CD14-positive monocyte (primary cell): ENCODE results near the gene TSSK6. TPM values are rescaled to one million over a fixed set of nuclear protein-coding genes. Genes with fewer than 3 reads are reported as not detected.

Source experiments
- DNase-seq, 3 donors: peaks; one replicate each; pipeline ENCODE4 v3.0.0-alpha.2; 2011 to 2022
- H2AFZ ChIP-seq: 2 replicates; pipeline ENCODE4 v1.6.0; 2012; ENCODE audit warnings: mild to moderate bottlenecking, low read depth, low read length, inconsistent platforms; ENCODE audit not compliant: insufficient read depth, poor library complexity, severe bottlenecking
- H3K27ac ChIP-seq, 2 donors: 1 replicate in 1 of 2; 2 replicates in 1 of 2; pipeline ENCODE4 v1.5.1; 2012 to 2013; ENCODE audit warnings: low read length in 2 of 2, control low read depth in 1 of 2, inconsistent platforms in 1 of 2, low read depth in 1 of 2, mild to moderate bottlenecking in 1 of 2
- H3K27me3 ChIP-seq, 2 donors: one replicate each; pipeline versions ENCODE4 v1.6.0 to v1.6.1; 2011 to 2013; ENCODE audit warnings: low read length in 2 of 2; ENCODE audit not compliant: control insufficient read depth in 2 of 2, insufficient read depth in 2 of 2
- H3K36me3 ChIP-seq, 2 donors: replicated peaks in 1 of 2; 1 replicate in 1 of 2; 2 replicates in 1 of 2; pipeline versions ENCODE4 v1.5.1 to v1.6.1; 2012 to 2013; ENCODE audit warnings: low read length in 2 of 2, control low read depth in 1 of 2, inconsistent platforms in 1 of 2, mild to moderate bottlenecking in 1 of 2; ENCODE audit not compliant: insufficient read depth in 2 of 2, control insufficient read depth in 1 of 2
- H3K4me1 ChIP-seq, 2 donors: 1 replicate in 1 of 2; 2 replicates in 1 of 2; pipeline versions ENCODE4 v1.5.1 to v1.6.1; 2012 to 2013; ENCODE audit warnings: low read length in 2 of 2, control low read depth in 1 of 2, inconsistent platforms in 1 of 2, mild to moderate bottlenecking in 1 of 2, moderate library complexity in 1 of 2; ENCODE audit not compliant: insufficient read depth in 2 of 2, control insufficient read depth in 1 of 2
- H3K4me2 ChIP-seq: replicated peaks from 2 replicates; pipeline ENCODE3; 2012; ENCODE audit warnings: low read length, moderate library complexity, mild to moderate bottlenecking; ENCODE audit not compliant: poor library complexity, severe bottlenecking; ENCODE audit errors: extremely low read depth
- H3K4me3 ChIP-seq, 3 experiments: fragments of 200-600 bp in 1 of 3; sonication (generic) in 1 of 3; replicated peaks in 1 of 3; 1 replicate in 2 of 3; 2 replicates in 1 of 3; pipeline ENCODE4 v1.5.1; 2011 to 2013; ENCODE audit warnings: low read length in 3 of 3, mild to moderate bottlenecking in 3 of 3, control low read depth in 2 of 3, low read depth in 2 of 3, inconsistent platforms in 1 of 3, moderate library complexity in 1 of 3
- H3K79me2 ChIP-seq: 2 replicates; pipeline ENCODE4 v1.6.0; 2012; ENCODE audit warnings: mild to moderate bottlenecking, control low read depth, inconsistent platforms, low read length, moderate library complexity; ENCODE audit not compliant: insufficient read depth
- H3K9ac ChIP-seq: 2 replicates; pipeline ENCODE4 v1.6.0; 2017; ENCODE audit warnings: low read length, mild to moderate bottlenecking; ENCODE audit not compliant: insufficient read depth, poor library complexity, severe bottlenecking
- H3K9me3 ChIP-seq, 2 donors: replicated peaks in 1 of 2; 1 replicate in 1 of 2; 2 replicates in 1 of 2; pipeline versions ENCODE4 v1.5.1 to v1.6.1; 2012 to 2013; ENCODE audit warnings: low read length in 2 of 2, control low read depth in 1 of 2; ENCODE audit not compliant: control insufficient read depth in 1 of 2, insufficient read depth in 1 of 2
- H4K20me1 ChIP-seq: 2 replicates; pipeline ENCODE4 v1.6.0; 2012; ENCODE audit warnings: mild to moderate bottlenecking, low read length, control low read depth, moderate library complexity; ENCODE audit not compliant: insufficient read depth
- H3K27ac Mint-ChIP-seq, 7 donors: one replicate each; pipeline ENCODE4 v1.8.0; 2020; ENCODE audit warnings: mild to moderate bottlenecking in 7 of 7, mixed read lengths in 7 of 7, moderate library complexity in 6 of 7, inconsistent platforms in 2 of 7
- H3K27me3 Mint-ChIP-seq, 3 donors: one replicate each; pipeline ENCODE4 v1.8.0; 2021 to 2022; ENCODE audit warnings: low read depth in 3 of 3, mild to moderate bottlenecking in 3 of 3, mixed read lengths in 3 of 3, moderate library complexity in 3 of 3, inconsistent platforms in 1 of 3
- H3K36me3 Mint-ChIP-seq, 2 donors: one replicate each; pipeline ENCODE4 v1.8.0; 2020; ENCODE audit warnings: mixed read lengths in 2 of 2, inconsistent platforms in 1 of 2, mild to moderate bottlenecking in 1 of 2
- H3K4me1 Mint-ChIP-seq: one replicate; pipeline ENCODE4 v1.8.0; 2020; ENCODE audit warnings: mild to moderate bottlenecking, mixed read lengths
- H3K4me3 Mint-ChIP-seq, 2 donors: one replicate each; pipeline ENCODE4 v1.8.0; 2020; ENCODE audit warnings: mild to moderate bottlenecking in 2 of 2, mixed read lengths in 2 of 2, moderate library complexity in 1 of 2
- H3K9me3 Mint-ChIP-seq, 7 donors: one replicate each; pipeline ENCODE4 v1.8.0; 2020 to 2022; ENCODE audit warnings: mixed read lengths in 7 of 7, mild to moderate bottlenecking in 6 of 7, moderate library complexity in 6 of 7, inconsistent platforms in 2 of 7
- WGBS: methylation state at CpG from one replicate; pipeline ENCODE4 v1.1.5; 2013; ENCODE audit warnings: missing lambda C conversion rate; ENCODE audit not compliant: insufficient coverage; 5-methylcytosine and 5-hydroxymethylcytosine counted together
- intact Hi-C, 2 donors: fragments of 100-400 bp; cut with micrococcal nuclease; formaldehyde crosslinking; loops; one replicate each; pipeline versions ENCODE4 v1.15.0 to v1.15.1; 2023
- polyA plus RNA-seq, 3 donors: library from polyadenylated mRNA; depleted of rRNA in 1 of 3; unstranded in 2 of 3; stranded (reverse) in 1 of 3; fragments of 300-500 nt in 2 of 3; fragments of >200 nt in 1 of 3; fragmentation: Illumina TruSeq in 2 of 3; gene quantifications; 1 replicate in 2 of 3; 2 replicates in 1 of 3; pipeline ENCODE4 v1.2.3, GENCODE V29; 2012 to 2021
- TF ChIP-seq, protein P1 (sequence below): fragments of 200-600 bp; IDR thresholded peaks from one replicate; pipeline ENCODE4 v1.8.0; 2022; ENCODE audit warnings: antibody characterized with exemption, mild to moderate bottlenecking

The TSSK6 gene
- polyA plus RNA-seq, 3 donors: 0.27 to 0.80 TPM; not detected in 1

DNA sequence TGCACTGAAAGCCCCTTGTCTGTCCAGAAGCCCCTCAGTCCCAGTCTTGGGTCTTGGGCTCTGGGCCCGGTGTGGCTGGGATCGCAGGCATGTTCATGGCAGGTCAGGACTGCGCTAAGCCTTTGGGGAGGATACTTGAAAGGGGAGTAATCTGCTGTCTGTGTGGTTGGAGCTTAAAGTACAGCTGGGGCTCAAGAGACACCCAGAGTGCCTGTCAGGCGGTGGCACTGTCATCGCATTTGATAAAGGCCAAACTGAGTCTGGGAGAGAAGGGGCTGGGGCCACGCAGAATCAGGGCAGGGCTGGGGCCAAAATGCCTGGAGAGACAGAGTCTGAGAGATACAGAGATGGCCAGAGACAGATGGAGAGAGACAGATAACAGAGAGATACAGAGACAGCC, 18.5 kb upstream of the TSSK6 start:
- Histone ChIP-seq H3K9ac (no peak overlapping the region), H2AFZ (no peak overlapping the region), H3K36me3 (peaks cover 2 to 11% of the 10 kb centered on the region in 2 donors), H4K20me1 (no peaks in the 10 kb centered on the region), H3K4me3 (no peak overlapping the region), H3K9me3 (peaks cover 0 to 7% of the 10 kb centered on the region in 2 donors), H3K4me2 (no peak overlapping the region), H3K27me3 (peaks cover 6 to 21% of the 10 kb centered on the region in 2 donors), H3K27ac (no peak overlapping the region), H3K79me2 (no peaks in the 10 kb centered on the region), H3K4me1 (peaks cover 7 to 9% of the 10 kb centered on the region in 2 donors)
- H3K4me1 Mint-ChIP-seq: peaks cover 17% of the 10 kb centered on the region
- TF ChIP-seq, protein P1, sequence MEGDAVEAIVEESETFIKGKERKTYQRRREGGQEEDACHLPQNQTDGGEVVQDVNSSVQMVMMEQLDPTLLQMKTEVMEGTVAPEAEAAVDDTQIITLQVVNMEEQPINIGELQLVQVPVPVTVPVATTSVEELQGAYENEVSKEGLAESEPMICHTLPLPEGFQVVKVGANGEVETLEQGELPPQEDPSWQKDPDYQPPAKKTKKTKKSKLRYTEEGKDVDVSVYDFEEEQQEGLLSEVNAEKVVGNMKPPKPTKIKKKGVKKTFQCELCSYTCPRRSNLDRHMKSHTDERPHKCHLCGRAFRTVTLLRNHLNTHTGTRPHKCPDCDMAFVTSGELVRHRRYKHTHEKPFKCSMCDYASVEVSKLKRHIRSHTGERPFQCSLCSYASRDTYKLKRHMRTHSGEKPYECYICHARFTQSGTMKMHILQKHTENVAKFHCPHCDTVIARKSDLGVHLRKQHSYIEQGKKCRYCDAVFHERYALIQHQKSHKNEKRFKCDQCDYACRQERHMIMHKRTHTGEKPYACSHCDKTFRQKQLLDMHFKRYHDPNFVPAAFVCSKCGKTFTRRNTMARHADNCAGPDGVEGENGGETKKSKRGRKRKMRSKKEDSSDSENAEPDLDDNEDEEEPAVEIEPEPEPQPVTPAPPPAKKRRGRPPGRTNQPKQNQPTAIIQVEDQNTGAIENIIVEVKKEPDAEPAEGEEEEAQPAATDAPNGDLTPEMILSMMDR: no peak
- DNase-seq: no peak
- H3K4me3 Mint-ChIP-seq: no peak overlapping the region
- H3K27ac Mint-ChIP-seq: peak overlapping the region in 1 of 7 donors; percentile 4
- H3K9me3 Mint-ChIP-seq: peaks cover 0 to 11% (median 7%) of the 10 kb centered on the region in 7 donors
- 97% methylated on average over 6 of the region's 6 CpGs for WGBS
- intact Hi-C loops: loop anchor here (2.0 to 10.0 kb wide), 4 partner anchors 111 to 425 kb away; no protein-coding TSS in a partner anchor
- H3K27me3 Mint-ChIP-seq: peaks cover 17 to 30% (median 28%) of the 10 kb centered on the region in 3 donors
- H3K36me3 Mint-ChIP-seq: peaks cover 12 to 24% of the 10 kb centered on the region in 2 donors

DNA sequence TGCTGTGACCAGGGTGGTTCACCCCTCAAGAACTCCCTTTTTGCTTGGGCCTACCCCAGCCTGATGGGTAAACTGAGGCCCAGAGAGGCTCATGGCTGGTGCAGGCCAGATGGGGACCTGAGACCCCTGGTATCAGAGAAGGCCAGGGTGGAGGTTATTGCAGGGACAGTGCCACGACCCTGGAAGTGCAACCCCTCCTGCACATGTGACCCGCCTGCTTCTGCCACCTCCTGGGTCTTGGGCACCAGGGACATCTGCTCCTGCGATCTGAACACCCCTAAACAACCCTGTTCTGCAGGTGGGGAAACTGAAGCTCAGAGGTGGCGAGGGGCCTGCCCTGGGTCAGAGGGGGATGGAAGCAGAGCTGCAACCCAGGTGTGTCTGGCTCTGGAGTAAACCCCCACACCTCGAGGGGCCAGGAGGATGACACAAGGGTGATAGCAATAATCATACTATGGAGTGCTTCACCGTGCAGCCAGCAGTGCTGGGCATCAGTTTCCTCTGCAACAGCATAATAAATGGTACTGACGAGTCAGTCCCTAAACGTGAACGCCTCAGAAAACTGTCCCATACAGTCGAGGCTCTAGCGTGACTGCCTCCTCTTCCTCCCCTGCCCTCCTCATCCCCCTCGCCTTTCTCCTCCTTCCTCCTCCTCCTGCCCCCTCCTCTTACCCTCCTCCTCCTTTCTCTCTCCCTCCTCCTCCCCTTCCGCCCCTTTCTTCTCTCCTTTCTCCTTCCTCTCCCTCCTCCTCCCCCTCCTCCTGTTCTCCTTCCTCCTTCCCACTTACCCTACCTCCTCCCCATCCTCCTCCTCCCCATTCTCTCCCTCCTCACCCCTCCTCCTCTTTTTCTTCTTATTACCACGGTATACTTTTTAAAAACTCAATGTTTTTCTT, 17.7 kb upstream of the TSSK6 start:
- no peak overlapping the region for H3K4me3 Mint-ChIP-seq
- Histone ChIP-seq H3K27me3 (peaks cover 0 to 14% of the 10 kb centered on the region in 2 donors), H3K36me3 (peaks cover 7 to 15% of the 10 kb centered on the region in 2 donors), H3K27ac (no peak overlapping the region), H4K20me1 (no peaks in the 10 kb centered on the region), H2AFZ (no peak overlapping the region), H3K9ac (no peak overlapping the region), H3K4me1 (peaks cover 1 to 3% of the 10 kb centered on the region in 2 donors), H3K79me2 (no peaks in the 10 kb centered on the region), H3K4me3 (no peak overlapping the region), H3K4me2 (no peak overlapping the region), H3K9me3 (no peaks in the 10 kb centered on the region)
- no peak for DNase-seq
- peaks cover 11 to 25% (median 21%) of the 10 kb centered on the region in 3 donors for H3K27me3 Mint-ChIP-seq
- intact Hi-C loops: loop anchor here (1.0 to 10.0 kb wide), 5 partner anchors 111 to 426 kb away; no protein-coding TSS in a partner anchor
- no peak overlapping the region for H3K27ac Mint-ChIP-seq
- TF ChIP-seq, protein P1: no peak
- WGBS: 55% methylated on average over 9 of the region's 14 CpGs
- peaks cover 11% of the 10 kb centered on the region for H3K4me1 Mint-ChIP-seq
- peaks cover 17 to 31% of the 10 kb centered on the region in 2 donors for H3K36me3 Mint-ChIP-seq
- H3K9me3 Mint-ChIP-seq: peaks cover 0 to 11% (median 6%) of the 10 kb centered on the region in 7 donors
